ENCODE measurements around the gene MXRA8. TPM values are rescaled to one million over a fixed set of nuclear protein-coding genes. Genes with fewer than 3 reads are reported as not detected.

MXRA8 gene
- total and polyA plus RNA-seq, 2 experiments from 2014 or later: 42.2 to 90.1 TPM

DNA sequence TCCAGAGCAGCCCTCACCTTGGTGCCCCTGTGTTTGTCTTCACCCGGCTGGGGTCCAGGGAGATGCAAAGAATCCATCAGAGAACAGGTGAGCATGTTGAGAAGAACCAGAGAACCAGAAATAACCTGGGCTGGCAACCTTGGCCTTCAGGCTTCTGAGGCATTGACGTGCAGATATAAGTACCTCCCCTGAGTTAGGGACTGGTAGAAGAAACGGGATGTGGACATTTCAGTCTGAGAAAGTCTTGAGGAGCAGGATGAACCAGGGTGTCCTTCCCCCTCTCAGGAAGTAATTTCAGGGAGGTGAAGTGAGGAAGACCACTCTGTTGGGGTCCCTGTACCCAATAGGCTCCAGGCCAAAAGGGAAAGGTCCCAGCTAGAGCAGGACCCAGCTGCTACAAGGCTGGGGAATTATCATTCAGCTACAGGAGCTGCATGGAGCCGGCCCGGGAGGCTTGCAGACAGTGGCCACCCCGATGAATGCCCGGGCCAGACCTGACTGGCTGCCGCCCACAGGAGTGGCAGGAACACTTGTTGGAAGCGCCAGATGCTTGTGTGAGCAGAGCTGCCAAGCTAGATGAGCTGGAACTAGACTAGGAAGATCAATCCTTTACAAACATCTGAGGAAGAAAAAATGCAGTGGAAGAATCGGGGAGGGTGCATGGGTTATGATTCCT, 18.3 kb upstream of the MXRA8 start:
- Histone ChIP-seq H3K36me3 (peaks cover 4% of the 10 kb centered on the region), H3K27me3 (no peaks in the 10 kb centered on the region), H3K9me3 (ENCODE audit: low read depth) (no peaks in the 10 kb centered on the region), H3K4me3 (no peak overlapping the region), H3K27ac (peak overlapping the region; percentile 93), H3K4me1 (ENCODE audit: low read depth) (peaks cover 5% of the 10 kb centered on the region)
- DNase-seq (ENCODE audit: low read depth in 1 of 2, low spot score in 1 of 2): no peak
- TF ChIP-seq, protein P1, sequence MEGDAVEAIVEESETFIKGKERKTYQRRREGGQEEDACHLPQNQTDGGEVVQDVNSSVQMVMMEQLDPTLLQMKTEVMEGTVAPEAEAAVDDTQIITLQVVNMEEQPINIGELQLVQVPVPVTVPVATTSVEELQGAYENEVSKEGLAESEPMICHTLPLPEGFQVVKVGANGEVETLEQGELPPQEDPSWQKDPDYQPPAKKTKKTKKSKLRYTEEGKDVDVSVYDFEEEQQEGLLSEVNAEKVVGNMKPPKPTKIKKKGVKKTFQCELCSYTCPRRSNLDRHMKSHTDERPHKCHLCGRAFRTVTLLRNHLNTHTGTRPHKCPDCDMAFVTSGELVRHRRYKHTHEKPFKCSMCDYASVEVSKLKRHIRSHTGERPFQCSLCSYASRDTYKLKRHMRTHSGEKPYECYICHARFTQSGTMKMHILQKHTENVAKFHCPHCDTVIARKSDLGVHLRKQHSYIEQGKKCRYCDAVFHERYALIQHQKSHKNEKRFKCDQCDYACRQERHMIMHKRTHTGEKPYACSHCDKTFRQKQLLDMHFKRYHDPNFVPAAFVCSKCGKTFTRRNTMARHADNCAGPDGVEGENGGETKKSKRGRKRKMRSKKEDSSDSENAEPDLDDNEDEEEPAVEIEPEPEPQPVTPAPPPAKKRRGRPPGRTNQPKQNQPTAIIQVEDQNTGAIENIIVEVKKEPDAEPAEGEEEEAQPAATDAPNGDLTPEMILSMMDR (IDR thresholded peaks at IDR 0.05; ENCODE audit: low read depth, low read length): no peak

DNA sequence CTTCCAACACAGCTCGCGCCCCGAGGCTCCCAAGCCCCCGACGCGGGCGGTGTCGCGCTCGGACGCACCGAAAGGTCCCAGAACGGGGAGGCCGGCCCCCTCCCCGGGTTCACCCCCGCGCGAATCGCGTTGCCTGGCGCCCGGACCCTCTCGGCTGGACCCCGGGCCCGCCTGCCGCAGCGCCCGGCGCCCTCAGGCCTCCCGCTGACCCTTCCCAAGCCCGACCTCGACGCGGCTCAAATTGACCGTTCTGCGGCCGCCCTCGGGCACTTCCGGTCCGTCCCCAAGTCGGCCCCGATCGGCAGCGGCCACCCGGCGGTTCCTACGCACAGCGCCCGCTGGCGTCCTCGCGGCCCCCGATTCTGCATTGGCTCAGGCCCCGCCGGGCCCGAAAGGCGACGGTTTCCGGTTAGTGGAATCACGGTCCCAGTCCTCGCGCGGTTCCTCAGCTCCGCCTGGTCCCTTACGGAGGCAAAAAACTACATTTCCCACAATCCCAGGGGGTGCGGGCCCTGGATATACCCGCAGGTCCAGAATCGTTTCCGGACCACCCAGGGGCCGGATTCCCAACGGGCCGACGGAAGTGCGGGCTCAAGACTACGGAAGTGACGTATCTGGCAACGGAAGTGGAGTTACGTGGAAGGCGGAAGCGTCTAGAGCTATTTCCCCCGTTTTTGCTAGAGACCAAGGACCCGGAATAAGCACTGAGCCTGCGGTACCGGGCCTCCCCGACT, 16.7 kb upstream of the MXRA8 start, which contains the start of gene AURKAIP1:
Gene AURKAIP1, minus strand, starts transcription at position 279 of the 734 bp plus-strand sequence. CDS start 451 bp downstream, outside the sequence.
- H3K36me3 ChIP-seq: peaks cover 4% of the 10 kb centered on the region
- H3K27me3 ChIP-seq: no peaks in the 10 kb centered on the region
- H3K27ac ChIP-seq: peak within 1 kb of the TSS; percentile 93
- TF ChIP-seq, protein P1 (IDR thresholded peaks at IDR 0.05; ENCODE audit: low read depth, low read length): peak; percentile 40
- peak within 1 kb of the TSS; percentile 86 for H3K4me3 ChIP-seq
- no peaks in the 10 kb centered on the region for H3K9me3 ChIP-seq (ENCODE audit: low read depth)
- peaks cover 5% of the 10 kb centered on the region for H3K4me1 ChIP-seq (ENCODE audit: low read depth)
- DNase-seq (ENCODE audit: low read depth in 1 of 2, low spot score in 1 of 2): peak; percentile 100

- H3K36me3 ChIP-seq: peaks cover 4% of the 10 kb centered on the region
Measured at GRCh38 chr1:1374589-1374928, 16.2 kb upstream of the MXRA8 start.

DNA sequence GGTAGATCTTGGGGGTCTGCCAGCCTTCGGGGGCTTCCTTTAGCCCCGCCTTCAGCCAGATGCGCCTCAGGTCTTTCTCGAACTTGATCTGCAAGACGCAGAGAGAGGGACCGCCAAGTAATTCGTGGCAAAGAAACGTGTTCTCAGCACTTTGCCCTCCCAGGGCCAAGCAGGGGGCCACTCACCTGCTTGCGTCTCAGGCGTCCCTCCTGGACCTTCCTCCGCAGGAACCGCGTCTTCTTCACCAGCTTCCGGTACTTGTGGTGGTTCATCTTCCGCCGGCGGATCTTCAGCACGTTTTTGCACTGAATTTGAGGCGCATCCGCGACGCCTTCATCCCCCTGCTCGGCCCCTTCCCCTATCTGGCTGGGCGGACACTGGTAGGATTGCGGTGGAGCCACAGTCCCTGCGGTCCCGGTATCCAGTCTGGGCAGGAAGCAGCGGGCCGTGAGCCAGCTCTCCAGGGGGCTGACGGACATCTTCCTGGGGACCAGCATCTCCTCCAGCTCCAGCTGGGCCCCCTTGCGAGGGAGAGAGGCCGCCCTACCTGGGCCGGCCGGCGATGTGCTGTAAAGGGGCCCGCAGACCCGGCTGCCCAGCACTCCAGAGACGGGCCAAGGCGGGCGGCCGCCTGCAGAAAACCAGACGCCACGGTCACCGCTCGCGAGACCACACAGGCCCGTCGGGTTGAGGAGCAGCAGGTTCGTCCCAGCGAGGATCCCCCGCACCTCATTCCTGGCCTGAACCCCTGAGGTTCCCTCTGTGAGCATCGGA, 15.6 kb upstream of the MXRA8 start:
- Histone ChIP-seq H3K4me1 (ENCODE audit: low read depth) (peaks cover 5% of the 10 kb centered on the region), H3K27me3 (no peaks in the 10 kb centered on the region), H3K27ac (peak overlapping the region; percentile 93), H3K4me3 (peak overlapping the region; percentile 86), H3K9me3 (ENCODE audit: low read depth) (no peaks in the 10 kb centered on the region), H3K36me3 (peaks cover 4% of the 10 kb centered on the region)
- no peak for DNase-seq (ENCODE audit: low read depth in 1 of 2, low spot score in 1 of 2)
- TF ChIP-seq, protein P1 (IDR thresholded peaks at IDR 0.05; ENCODE audit: low read depth, low read length): no peak

More at GRCh38 chr1:1374589-1374928, 16.2 kb upstream of the MXRA8 start:
- peaks cover 5% of the 10 kb centered on the region for H3K4me1 ChIP-seq (ENCODE audit: low read depth)
- peak overlapping the region; percentile 86 for H3K4me3 ChIP-seq
- H3K27me3 ChIP-seq: no peaks in the 10 kb centered on the region
- H3K27ac ChIP-seq: peak overlapping the region; percentile 93
- TF ChIP-seq, protein P1 (IDR thresholded peaks at IDR 0.05; ENCODE audit: low read depth, low read length): no peak
- no peaks in the 10 kb centered on the region for H3K9me3 ChIP-seq (ENCODE audit: low read depth)
- no peak for DNase-seq (ENCODE audit: low read depth in 1 of 2, low spot score in 1 of 2)

GRCh38 chr1:1373051-1373814, 14.9 kb upstream of the MXRA8 start:
- H3K36me3 ChIP-seq: peaks cover 4% of the 10 kb centered on the region
- no peak for DNase-seq (ENCODE audit: low read depth in 1 of 2, low spot score in 1 of 2)
- TF ChIP-seq, protein P1 (IDR thresholded peaks at IDR 0.05; ENCODE audit: low read depth, low read length): no peak
- H3K4me3 ChIP-seq: no peak overlapping the region
- H3K4me1 ChIP-seq (ENCODE audit: low read depth): peaks cover 5% of the 10 kb centered on the region
- H3K27ac ChIP-seq: no peak overlapping the region
- H3K9me3 ChIP-seq (ENCODE audit: low read depth): no peaks in the 10 kb centered on the region
- no peaks in the 10 kb centered on the region for H3K27me3 ChIP-seq
